ENCODE results near the gene CASTOR1. TPM values are rescaled to one million over a fixed set of nuclear protein-coding genes. Genes with fewer than 3 reads are reported as not detected.

The CASTOR1 gene
- total and polyA plus RNA-seq, 5 experiments from 2014 or later, result 16.9 to 33.5 (median 20.4) TPM

GRCh38 chr22:30260276-30260675 lies 29.0 kb downstream of the CASTOR1 start:
- Mint-ChIP-seq H3K4me1 (peaks cover 17 to 32% (median 24%) of the 10 kb centered on the region in 4 donors), H3K9me3 (no peaks in the 10 kb centered on the region), H3K27me3 (no peaks in the 10 kb centered on the region), H3K36me3 (no peaks in the 10 kb centered on the region), H3K4me3 (no peak overlapping the region), H3K27ac (peak overlapping the region in 1 of 10 donors; percentile 59)
- DNase-seq (no peak), ATAC-seq (no peak)
- POLR2A ChIA-PET, result interaction anchor here (0.6 kb wide), 1 partner anchor 65 kb away, joined by 3 read pairs; no protein-coding TSS in a partner anchor

DNA sequence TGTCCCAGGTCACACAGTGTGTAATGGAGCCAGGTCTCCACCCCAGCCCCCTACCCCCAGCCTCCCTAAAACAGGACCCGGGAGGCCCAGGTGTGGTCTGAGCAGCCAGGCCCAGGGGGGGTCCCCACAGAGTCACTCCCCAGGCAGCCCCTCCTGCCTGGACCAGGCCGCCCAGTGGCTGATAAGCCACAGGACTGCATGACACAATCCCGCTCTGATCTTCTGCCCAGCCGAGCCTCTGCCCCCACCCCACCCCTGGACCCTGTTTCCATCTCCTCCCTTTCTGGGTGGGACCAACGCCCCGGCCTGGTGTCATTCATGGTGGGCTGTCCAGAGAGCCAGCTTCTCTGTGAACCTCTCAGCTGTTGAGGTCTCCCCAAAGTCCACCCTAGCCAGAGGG lies 35.0 kb downstream of the CASTOR1 start:
- Mint-ChIP-seq H3K4me3 (no peak overlapping the region), H3K36me3 (no peaks in the 10 kb centered on the region), H3K27ac (no peak overlapping the region), H3K4me1 (peaks cover 4 to 14% (median 8%) of the 10 kb centered on the region in 4 donors), H3K27me3 (no peaks in the 10 kb centered on the region), H3K9me3 (no peaks in the 10 kb centered on the region)
- no peak for ATAC-seq
- DNase-seq, result no peak
- POLR2A ChIA-PET, result interaction anchor here (1.2 kb wide), 1 partner anchor 8 kb away, joined by 3 read pairs; the partner anchor contains the start of gene LIF

DNA sequence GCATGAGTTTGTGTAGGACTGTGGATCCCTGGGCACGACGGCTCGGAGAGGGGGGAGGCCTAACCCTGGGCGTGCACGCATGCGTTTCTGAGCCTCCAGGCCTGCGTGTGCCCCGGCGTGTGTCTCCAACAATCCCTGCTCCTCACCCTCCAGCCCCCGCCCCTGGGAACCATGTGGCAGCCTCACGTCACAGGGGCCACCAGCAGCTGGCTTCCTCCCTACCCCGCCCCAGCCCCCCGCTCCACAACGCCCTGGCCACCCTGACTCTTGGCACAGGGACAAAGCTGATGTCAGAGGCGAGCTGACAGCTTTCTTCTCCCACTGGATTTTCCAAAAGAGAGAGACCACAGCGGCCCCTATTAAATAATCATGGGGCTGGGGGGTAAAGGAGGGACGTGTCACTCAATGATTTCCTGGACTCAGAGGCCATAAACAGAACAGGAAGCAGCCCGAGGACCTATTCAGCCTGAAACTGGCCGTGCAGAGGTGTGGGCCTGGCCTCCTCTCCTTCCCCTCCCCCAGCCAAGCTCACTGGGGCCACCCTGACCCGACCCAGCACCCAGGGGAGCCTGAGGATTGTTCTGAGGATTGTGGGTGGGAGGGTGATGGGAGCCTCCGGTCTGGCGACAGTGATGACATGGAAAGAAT lies 36.0 kb downstream of the CASTOR1 start:
- Mint-ChIP-seq H3K4me3 (no peak overlapping the region), H3K9me3 (no peaks in the 10 kb centered on the region), H3K27me3 (peaks cover 0 to 8% (median 4%) of the 10 kb centered on the region in 5 donors), H3K36me3 (no peaks in the 10 kb centered on the region), H3K27ac (peak overlapping the region in 1 of 10 donors; percentile 52), H3K4me1 (peaks cover 9 to 21% (median 13%) of the 10 kb centered on the region in 4 donors)
- POLR2A ChIA-PET, result no interaction called here
- no peak for ATAC-seq
- DNase-seq, result no peak

DNA sequence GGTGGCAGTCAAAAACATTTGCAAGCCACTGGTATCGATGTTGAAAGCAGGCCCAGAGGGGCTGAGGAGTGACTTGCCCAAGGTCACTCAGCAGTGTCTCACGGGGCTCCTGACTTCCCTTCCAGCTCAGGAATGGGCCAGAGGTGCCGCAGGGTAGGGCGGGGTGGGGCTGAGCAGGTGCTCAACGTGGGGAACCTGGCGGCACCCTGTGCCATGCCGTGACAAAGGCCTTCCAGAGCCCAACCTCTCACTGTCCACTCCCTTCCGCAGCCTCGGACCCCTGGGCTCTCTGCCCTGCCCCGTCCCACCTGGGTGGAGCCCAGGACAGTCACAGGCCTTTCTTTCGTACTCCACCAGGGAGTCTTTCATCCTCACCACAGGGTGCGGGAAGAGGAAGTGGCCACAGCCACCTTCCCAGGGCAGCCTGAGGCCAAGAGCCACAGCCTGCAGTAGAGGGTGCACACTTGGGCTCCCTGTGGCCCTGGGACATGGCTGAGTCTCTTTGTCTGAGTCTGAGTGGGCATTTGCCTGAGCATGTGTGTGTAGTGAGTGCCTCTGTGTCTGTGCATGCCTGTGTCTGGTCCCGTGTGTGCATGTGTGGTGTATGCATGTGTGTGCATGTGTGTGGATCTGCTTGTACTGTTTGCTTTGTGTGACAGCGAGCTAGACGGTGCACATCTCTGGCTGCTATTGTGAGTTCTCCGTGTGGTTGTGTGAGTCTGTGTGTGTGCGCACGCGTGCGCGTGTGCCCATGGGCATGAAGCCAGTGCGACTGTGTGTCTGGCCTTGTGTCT lies 36.7 kb downstream of the CASTOR1 start:
- Mint-ChIP-seq H3K36me3 (no peaks in the 10 kb centered on the region), H3K27ac (peak overlapping the region in 1 of 10 donors; percentile 34), H3K4me3 (no peak overlapping the region), H3K27me3 (peaks cover 0 to 15% (median 11%) of the 10 kb centered on the region in 5 donors), H3K9me3 (no peaks in the 10 kb centered on the region), H3K4me1 (peaks cover 13 to 23% (median 18%) of the 10 kb centered on the region in 4 donors)
- ATAC-seq (no peak), DNase-seq (no peak)
- POLR2A ChIA-PET, result no interaction called here

DNA sequence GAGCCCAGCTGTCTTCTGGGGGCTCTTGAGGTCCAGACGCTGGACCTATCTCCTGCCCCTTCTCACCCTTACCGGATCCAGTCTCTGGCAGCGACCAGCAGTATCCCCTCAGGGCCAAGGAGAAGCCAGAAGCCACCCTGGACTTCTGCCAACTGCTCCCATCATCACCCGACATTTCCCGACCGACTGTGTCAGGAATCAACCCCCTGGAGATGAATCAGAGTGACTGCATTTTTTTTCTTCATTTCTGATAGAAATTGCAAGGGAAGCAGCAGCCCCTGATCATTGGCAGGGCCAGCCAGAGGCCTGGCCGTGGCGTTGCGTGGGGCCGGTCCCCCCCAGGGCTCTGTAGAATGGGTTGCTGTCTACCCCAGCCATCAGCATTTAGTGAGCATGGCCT lies 37.6 kb downstream of the CASTOR1 start:
- Mint-ChIP-seq H3K27ac (peak overlapping the region in 1 of 10 donors; percentile 34), H3K4me1 (peaks cover 17 to 30% (median 24%) of the 10 kb centered on the region in 4 donors), H3K4me3 (peak overlapping the region in 1 of 10 donors; percentile 10), H3K9me3 (no peaks in the 10 kb centered on the region), H3K27me3 (peaks cover 0 to 22% (median 12%) of the 10 kb centered on the region in 5 donors), H3K36me3 (no peaks in the 10 kb centered on the region)
- no peak for DNase-seq
- no peak for ATAC-seq
- POLR2A ChIA-PET, result no interaction called here

- H3K36me3 Mint-ChIP-seq, result no peaks in the 10 kb centered on the region
- H3K4me1 Mint-ChIP-seq, result peaks cover 22 to 40% (median 28%) of the 10 kb centered on the region in 4 donors
- DNase-seq, result no peak
- H3K4me3 Mint-ChIP-seq, result no peak overlapping the region
- POLR2A ChIA-PET, result no interaction called here
- no peaks in the 10 kb centered on the region for H3K9me3 Mint-ChIP-seq
- no peak for ATAC-seq
- peaks cover 2 to 32% (median 13%) of the 10 kb centered on the region in 5 donors for H3K27me3 Mint-ChIP-seq
- H3K27ac Mint-ChIP-seq, result no peak overlapping the region
Measured at GRCh38 chr22:30250661-30251267, 38.5 kb downstream of the CASTOR1 start.

DNA sequence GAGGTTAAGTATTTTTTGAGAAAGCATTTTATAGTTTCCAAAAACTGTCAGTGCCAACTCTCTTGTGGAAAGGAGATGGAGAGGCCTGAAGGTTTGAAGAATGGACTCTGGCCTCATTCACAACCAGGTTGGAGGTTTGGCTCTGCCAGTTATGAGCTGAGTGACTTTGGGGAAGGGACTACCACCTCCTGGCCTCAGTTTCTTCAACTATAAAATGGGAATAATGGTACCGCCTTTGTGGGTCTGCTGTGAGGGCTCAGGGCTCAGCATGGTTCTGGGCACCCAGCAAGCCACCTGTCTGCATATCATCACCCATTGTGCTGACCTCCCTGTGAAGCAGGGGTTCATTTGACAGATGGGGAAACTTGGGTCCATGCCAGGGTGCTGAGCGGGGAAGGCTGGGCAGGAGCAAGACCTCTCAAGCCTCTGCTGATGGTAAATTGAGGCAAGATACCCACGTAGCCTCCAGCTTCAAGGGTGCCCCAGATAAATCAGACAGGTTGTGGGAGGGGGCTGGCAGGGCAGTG lies 39.2 kb downstream of the CASTOR1 start:
- no peaks in the 10 kb centered on the region for H3K36me3 Mint-ChIP-seq
- ATAC-seq (no peak), DNase-seq (no peak)
- H3K27ac Mint-ChIP-seq, result no peak overlapping the region
- peaks cover 25 to 46% (median 31%) of the 10 kb centered on the region in 4 donors for H3K4me1 Mint-ChIP-seq
- no peak overlapping the region for H3K4me3 Mint-ChIP-seq
- POLR2A ChIA-PET, result no interaction called here
- H3K27me3 Mint-ChIP-seq, result peaks cover 2 to 34% (median 13%) of the 10 kb centered on the region in 5 donors
- no peaks in the 10 kb centered on the region for H3K9me3 Mint-ChIP-seq

- peak overlapping the region in 1 of 10 donors; percentile 25 for H3K4me3 Mint-ChIP-seq
- peak overlapping the region in 3 of 10 donors; percentile 29 to 47 (median 43) for H3K27ac Mint-ChIP-seq
- DNase-seq (no peak), ATAC-seq (no peak)
- peaks cover 26 to 46% (median 32%) of the 10 kb centered on the region in 4 donors for H3K4me1 Mint-ChIP-seq
- H3K9me3 Mint-ChIP-seq, result no peaks in the 10 kb centered on the region
- peaks cover 2 to 34% (median 13%) of the 10 kb centered on the region in 5 donors for H3K27me3 Mint-ChIP-seq
- POLR2A ChIA-PET, result interaction anchor here (0.5 kb wide), 1 partner anchor 144 kb away, joined by 3 read pairs; no protein-coding TSS in a partner anchor
- H3K36me3 Mint-ChIP-seq, result no peaks in the 10 kb centered on the region
Measured at GRCh38 chr22:30249049-30250038, 40.0 kb downstream of the CASTOR1 start.

GRCh38 chr22:30248484-30248883 lies 40.8 kb downstream of the CASTOR1 start:
- H3K4me1 Mint-ChIP-seq, result peaks cover 27 to 46% (median 32%) of the 10 kb centered on the region in 4 donors
- H3K27me3 Mint-ChIP-seq, result peaks cover 2 to 34% (median 13%) of the 10 kb centered on the region in 5 donors
- peak overlapping the region in 4 of 10 donors; percentile 2 to 58 (median 30) for H3K27ac Mint-ChIP-seq
- H3K9me3 Mint-ChIP-seq, result no peaks in the 10 kb centered on the region
- DNase-seq (no peak), ATAC-seq (no peak)
- POLR2A ChIA-PET, result interaction anchor here (0.5 kb wide), 1 partner anchor 145 kb away, joined by 3 read pairs; no protein-coding TSS in a partner anchor
- peak overlapping the region in 4 of 10 donors; percentile 20 to 66 (median 30) for H3K4me3 Mint-ChIP-seq
- H3K36me3 Mint-ChIP-seq, result no peaks in the 10 kb centered on the region

DNA sequence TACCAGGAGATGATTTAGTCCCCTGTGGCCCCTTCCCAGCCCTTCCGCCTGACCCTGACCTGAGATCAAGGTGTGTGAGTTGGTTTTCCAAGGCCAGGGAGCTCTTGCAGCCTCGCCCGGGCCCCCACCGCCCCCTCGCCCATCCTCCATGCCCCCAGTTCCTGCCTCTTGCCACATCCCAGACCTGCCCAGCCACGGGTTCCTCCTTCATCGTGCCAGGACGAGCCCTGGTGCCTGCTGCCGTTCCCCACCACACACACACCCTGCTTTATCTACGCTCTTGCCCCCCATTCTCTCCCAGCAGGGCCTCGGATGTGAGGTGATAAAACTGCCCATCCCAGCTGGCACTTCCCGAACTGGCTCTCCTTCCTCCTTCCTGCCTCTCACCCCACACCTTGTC lies 41.3 kb downstream of the CASTOR1 start:
- DNase-seq (no peak), ATAC-seq (no peak)
- Mint-ChIP-seq H3K4me1 (peaks cover 26 to 44% (median 32%) of the 10 kb centered on the region in 4 donors), H3K27me3 (peaks cover 2 to 34% (median 13%) of the 10 kb centered on the region in 5 donors), H3K4me3 (peak overlapping the region in 7 of 10 donors; percentile 16 to 50 (median 22)), H3K36me3 (no peaks in the 10 kb centered on the region), H3K9me3 (no peaks in the 10 kb centered on the region), H3K27ac (peak overlapping the region in 1 of 10 donors; percentile 2)
- POLR2A ChIA-PET, result no interaction called here

- Mint-ChIP-seq H3K4me1 (peaks cover 24 to 39% (median 29%) of the 10 kb centered on the region in 4 donors), H3K4me3 (peak overlapping the region in 3 of 10 donors; percentile 8 to 66 (median 25)), H3K27me3 (peaks cover 2 to 34% (median 13%) of the 10 kb centered on the region in 5 donors), H3K27ac (no peak overlapping the region), H3K9me3 (no peaks in the 10 kb centered on the region), H3K36me3 (no peaks in the 10 kb centered on the region)
- DNase-seq (no peak), ATAC-seq (no peak)
- POLR2A ChIA-PET, result no interaction called here
Measured at GRCh38 chr22:30247561-30247960, 41.7 kb downstream of the CASTOR1 start.
